Measurements from ENCODE around the gene PMFBP1. TPM values are rescaled to one million over a fixed set of nuclear protein-coding genes. Genes with fewer than 3 reads are reported as not detected.

The PMFBP1 gene
- polyA plus RNA-seq, 1 donor from 2014 or later, result 1.0 TPM

- peak; percentile 88 for TF ChIP-seq CTCF (IDR thresholded peaks at IDR 0.05; ENCODE audit: poor library complexity, severe bottlenecking)
- no peak for TF ChIP-seq POLR2AphosphoS5 (IDR thresholded peaks at IDR 0.05)
- TF ChIP-seq RAD21 (conservative IDR thresholded peaks at IDR 0.05), result peak; percentile 93
- TF ChIP-seq SMC3 (conservative IDR thresholded peaks at IDR 0.05; ENCODE audit: poor library complexity), result peak; percentile 80
- TF ChIP-seq EP300 (conservative IDR thresholded peaks at IDR 0.05; ENCODE audit: poor library complexity, severe bottlenecking), result peak; percentile 20
- no peaks in the 10 kb centered on the region for H3K9me2 ChIP-seq (ENCODE audit: insufficient read depth, low read length)
- peaks cover 17% of the 10 kb centered on the region for H3F3A ChIP-seq (ENCODE audit: insufficient read depth, low read length, poor library complexity, severe bottlenecking)
- H3K79me2 ChIP-seq (replicated peaks; ENCODE audit: insufficient read depth, low read length), result peaks cover 4% of the 10 kb centered on the region
- peak overlapping the region; percentile 100 for H3K27ac ChIP-seq (ENCODE audit: low read length)
- no peaks in the 10 kb centered on the region for H3K9me3 ChIP-seq (ENCODE audit: low read length)
- no peak overlapping the region for H3K4me2 ChIP-seq (ENCODE audit: low read length)
- no peaks in the 10 kb centered on the region for H3K27me3 ChIP-seq (ENCODE audit: insufficient read depth, low read depth, low read length)
- H3K9ac ChIP-seq (ENCODE audit: low read length), result peak overlapping the region; percentile 88
- H3K4me3 ChIP-seq (ENCODE audit: low read length), result no peak overlapping the region
- no peak overlapping the region for H2AFZ ChIP-seq (ENCODE audit: low read depth, low read length)
- no peaks in the 10 kb centered on the region for H4K20me1 ChIP-seq (ENCODE audit: insufficient read depth)
- H3K36me3 ChIP-seq (ENCODE audit: insufficient read depth, low read length), result no peaks in the 10 kb centered on the region
Measured at GRCh38 chr16:72195609-72196008, 23.7 kb upstream of the PMFBP1 start.

GRCh38 chr16:72191551-72191950 lies 19.6 kb upstream of the PMFBP1 start:
- H4K20me1 ChIP-seq (ENCODE audit: insufficient read depth), result no peaks in the 10 kb centered on the region
- no peak overlapping the region for H3K4me2 ChIP-seq (ENCODE audit: low read length)
- no peak overlapping the region for H2AFZ ChIP-seq (ENCODE audit: low read depth, low read length)
- H3K27ac ChIP-seq (ENCODE audit: low read length), result no peak overlapping the region
- no peaks in the 10 kb centered on the region for H3K27me3 ChIP-seq (ENCODE audit: insufficient read depth, low read depth, low read length)
- H3K4me3 ChIP-seq (ENCODE audit: low read length), result no peak overlapping the region
- H3K9me2 ChIP-seq (ENCODE audit: insufficient read depth, low read length), result no peaks in the 10 kb centered on the region
- H3F3A ChIP-seq (ENCODE audit: insufficient read depth, low read length, poor library complexity, severe bottlenecking), result peaks cover under 1% of the 10 kb centered on the region
- H3K36me3 ChIP-seq (ENCODE audit: insufficient read depth, low read length), result no peaks in the 10 kb centered on the region
- H3K79me2 ChIP-seq (replicated peaks; ENCODE audit: insufficient read depth, low read length), result peaks cover 4% of the 10 kb centered on the region
- TF ChIP-seq REST (IDR thresholded peaks at IDR 0.05; ENCODE audit: borderline replicate concordance) (no peak), RAD21 (conservative IDR thresholded peaks at IDR 0.05) (no peak), MXI1 (conservative IDR thresholded peaks at IDR 0.05; ENCODE audit: poor library complexity, severe bottlenecking) (no peak), EP300 (conservative IDR thresholded peaks at IDR 0.05; ENCODE audit: poor library complexity, severe bottlenecking) (no peak), EZH2 (IDR thresholded peaks at IDR 0.05; ENCODE audit: borderline replicate concordance, insufficient read depth, low read length, poor library complexity, severe bottlenecking) (no peak), SMC3 (conservative IDR thresholded peaks at IDR 0.05; ENCODE audit: poor library complexity) (no peak), TAF1 (IDR thresholded peaks at IDR 0.05; ENCODE audit: low read depth) (no peak)
- H3K9ac ChIP-seq (ENCODE audit: low read length), result peak overlapping the region; percentile 8
- H3K9me3 ChIP-seq (ENCODE audit: low read length), result no peaks in the 10 kb centered on the region
